ENCODE results near the gene RNF157. TPM values are rescaled to one million over a fixed set of nuclear protein-coding genes. Genes with fewer than 3 reads are reported as not detected.
A peak's percentile ranks its signal among the peaks of the same experiment; 100 is the strongest.

RNF157 gene
- total RNA-seq, 1 donor from 2014 or later = 0.99 TPM

DNA sequence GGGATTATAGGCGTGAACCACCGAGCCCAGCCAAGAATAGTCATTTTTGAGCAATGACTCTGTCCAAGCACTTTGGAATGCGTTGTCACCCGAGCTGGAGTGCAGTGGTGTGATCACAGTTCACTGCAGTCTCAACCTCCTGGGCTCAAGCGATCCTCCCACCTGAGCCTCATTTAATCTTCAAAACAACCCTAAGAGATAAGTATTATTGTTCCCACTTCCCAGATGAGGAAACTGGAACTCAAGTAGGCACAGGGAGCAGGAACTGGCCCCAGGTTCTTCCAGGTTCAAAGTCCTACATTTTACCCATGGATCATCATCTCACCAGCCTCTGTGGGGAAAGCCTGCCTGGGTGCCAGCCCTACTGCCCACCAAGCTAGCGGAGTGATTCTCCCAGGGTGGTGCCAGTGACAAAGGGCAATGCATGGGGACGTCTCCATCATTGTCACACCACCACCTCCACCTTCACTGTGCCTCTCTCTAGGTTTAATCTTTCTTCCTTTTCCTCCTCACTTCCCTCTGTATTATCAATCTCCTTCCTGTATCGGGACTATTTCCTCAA lies 11.3 kb upstream of the RNF157 start:
- Mint-ChIP-seq H3K4me1 (ENCODE audit: unreplicated experiment) (peaks cover 11% of the 10 kb centered on the region), H3K9me3 (ENCODE audit: unreplicated experiment) (no peaks in the 10 kb centered on the region), H3K36me3 (ENCODE audit: unreplicated experiment) (no peaks in the 10 kb centered on the region), H3K4me3 (ENCODE audit: unreplicated experiment) (no peak overlapping the region), H3K27me3 (ENCODE audit: unreplicated experiment) (peaks cover 12% of the 10 kb centered on the region), H3K27ac (ENCODE audit: unreplicated experiment) (peak overlapping the region; percentile 54)
- no peak for DNase-seq (ENCODE audit: extremely low spot score, unreplicated experiment)
- TF ChIP-seq, protein P1, sequence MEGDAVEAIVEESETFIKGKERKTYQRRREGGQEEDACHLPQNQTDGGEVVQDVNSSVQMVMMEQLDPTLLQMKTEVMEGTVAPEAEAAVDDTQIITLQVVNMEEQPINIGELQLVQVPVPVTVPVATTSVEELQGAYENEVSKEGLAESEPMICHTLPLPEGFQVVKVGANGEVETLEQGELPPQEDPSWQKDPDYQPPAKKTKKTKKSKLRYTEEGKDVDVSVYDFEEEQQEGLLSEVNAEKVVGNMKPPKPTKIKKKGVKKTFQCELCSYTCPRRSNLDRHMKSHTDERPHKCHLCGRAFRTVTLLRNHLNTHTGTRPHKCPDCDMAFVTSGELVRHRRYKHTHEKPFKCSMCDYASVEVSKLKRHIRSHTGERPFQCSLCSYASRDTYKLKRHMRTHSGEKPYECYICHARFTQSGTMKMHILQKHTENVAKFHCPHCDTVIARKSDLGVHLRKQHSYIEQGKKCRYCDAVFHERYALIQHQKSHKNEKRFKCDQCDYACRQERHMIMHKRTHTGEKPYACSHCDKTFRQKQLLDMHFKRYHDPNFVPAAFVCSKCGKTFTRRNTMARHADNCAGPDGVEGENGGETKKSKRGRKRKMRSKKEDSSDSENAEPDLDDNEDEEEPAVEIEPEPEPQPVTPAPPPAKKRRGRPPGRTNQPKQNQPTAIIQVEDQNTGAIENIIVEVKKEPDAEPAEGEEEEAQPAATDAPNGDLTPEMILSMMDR (IDR thresholded peaks at IDR 0.05) = no peak

DNA sequence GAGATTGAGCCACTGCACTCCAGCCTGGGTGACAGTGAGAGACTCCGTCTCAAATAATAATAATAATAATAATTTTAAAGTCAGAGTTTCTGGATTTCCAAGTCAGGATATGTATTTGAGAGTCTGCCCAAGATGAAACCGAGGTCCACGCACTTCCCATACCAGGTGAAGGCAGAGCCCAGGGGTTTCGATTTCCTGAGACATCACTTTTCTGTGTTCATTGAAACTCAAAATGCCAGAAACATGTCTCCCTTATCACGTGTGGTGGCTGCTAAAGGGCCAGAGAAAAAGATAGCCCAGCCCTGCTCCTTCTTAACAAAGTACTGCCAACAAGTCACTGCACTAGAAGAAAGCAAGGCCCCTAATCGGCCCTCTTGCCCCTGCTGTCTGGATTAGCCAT lies 9.8 kb upstream of the RNF157 start:
- no peak for DNase-seq (ENCODE audit: extremely low spot score, unreplicated experiment)
- Mint-ChIP-seq H3K27me3 (ENCODE audit: unreplicated experiment) (peaks cover 22% of the 10 kb centered on the region), H3K4me1 (ENCODE audit: unreplicated experiment) (peaks cover 14% of the 10 kb centered on the region), H3K36me3 (ENCODE audit: unreplicated experiment) (no peaks in the 10 kb centered on the region), H3K27ac (ENCODE audit: unreplicated experiment) (no peak overlapping the region), H3K9me3 (ENCODE audit: unreplicated experiment) (no peaks in the 10 kb centered on the region), H3K4me3 (ENCODE audit: unreplicated experiment) (no peak overlapping the region)
- TF ChIP-seq, protein P1 (IDR thresholded peaks at IDR 0.05) = no peak

- TF ChIP-seq, protein P1 (IDR thresholded peaks at IDR 0.05) = no peak
- Mint-ChIP-seq H3K27ac (ENCODE audit: unreplicated experiment) (no peak overlapping the region), H3K27me3 (ENCODE audit: unreplicated experiment) (peaks cover 42% of the 10 kb centered on the region), H3K4me1 (ENCODE audit: unreplicated experiment) (peaks cover 14% of the 10 kb centered on the region), H3K9me3 (ENCODE audit: unreplicated experiment) (no peaks in the 10 kb centered on the region), H3K36me3 (ENCODE audit: unreplicated experiment) (no peaks in the 10 kb centered on the region), H3K4me3 (ENCODE audit: unreplicated experiment) (no peak overlapping the region)
- no peak for DNase-seq (ENCODE audit: extremely low spot score, unreplicated experiment)
Observed at GRCh38 chr17:76248013-76248782, 7.9 kb upstream of the RNF157 start.

GRCh38 chr17:76247304-76247703 lies 7.0 kb upstream of the RNF157 start:
- Mint-ChIP-seq H3K36me3 (ENCODE audit: unreplicated experiment) (no peaks in the 10 kb centered on the region), H3K9me3 (ENCODE audit: unreplicated experiment) (no peaks in the 10 kb centered on the region), H3K4me1 (ENCODE audit: unreplicated experiment) (peaks cover 10% of the 10 kb centered on the region), H3K4me3 (ENCODE audit: unreplicated experiment) (no peak overlapping the region), H3K27me3 (ENCODE audit: unreplicated experiment) (peaks cover 51% of the 10 kb centered on the region), H3K27ac (ENCODE audit: unreplicated experiment) (no peak overlapping the region)
- TF ChIP-seq, protein P1 (IDR thresholded peaks at IDR 0.05) = no peak
- DNase-seq (ENCODE audit: extremely low spot score, unreplicated experiment) = no peak

Measured in osteocyte (in vitro differentiated cells).